KMS-11 (cell line): ENCODE data around the gene CCR3.

ENCODE experiments used
- H2AFZ ChIP-seq: fragments of 200-600 bp; sonication (generic); 2 replicates; pipeline ENCODE4 v1.6.1; 2016; ENCODE audit warnings: antibody characterized with exemption, mixed run types, low read depth
- H3K27ac ChIP-seq: fragments of 200-600 bp; sonication (generic); 2 replicates; pipeline ENCODE4 v1.6.1; 2016; ENCODE audit warnings: mild to moderate bottlenecking, mixed run types
- H3K27me3 ChIP-seq: fragments of 200-600 bp; sonication (generic); 2 replicates; pipeline ENCODE4 v1.6.1; 2017; ENCODE audit warnings: mild to moderate bottlenecking, low read depth, mixed run types, moderate library complexity; ENCODE audit not compliant: insufficient read depth
- H3K36me3 ChIP-seq: fragments of 200-600 bp; sonication (generic); 2 replicates; pipeline ENCODE4 v1.6.1; 2017; ENCODE audit warnings: mild to moderate bottlenecking, mixed run types; ENCODE audit not compliant: insufficient read depth
- H3K4me1 ChIP-seq: fragments of 200-600 bp; sonication (generic); 2 replicates; pipeline ENCODE4 v1.6.1; 2016; ENCODE audit warnings: mild to moderate bottlenecking, low read depth, mixed run types; ENCODE audit not compliant: poor library complexity, severe bottlenecking
- H3K4me2 ChIP-seq: fragments of 200-600 bp; sonication (generic); 2 replicates; pipeline ENCODE4 v1.7.0; 2016; ENCODE audit warnings: mild to moderate bottlenecking, mixed run types
- H3K4me3 ChIP-seq: fragments of 200-600 bp; sonication (generic); IDR thresholded peaks from 2 replicates; pipeline ENCODE4 v1.6.1; 2017; ENCODE audit warnings: low read depth, low read length, mixed read lengths; ENCODE audit not compliant: insufficient read depth
- H3K79me2 ChIP-seq: fragments of 200-600 bp; sonication (generic); 2 replicates; pipeline ENCODE4 v1.6.1; 2016; ENCODE audit warnings: low read depth, mixed run types; ENCODE audit not compliant: insufficient read depth
- H3K9ac ChIP-seq: fragments of 200-600 bp; sonication (generic); 2 replicates; pipeline ENCODE4 v1.6.1; 2016; ENCODE audit warnings: mild to moderate bottlenecking, mixed run types
- H4K20me1 ChIP-seq: fragments of 200-600 bp; sonication (generic); 2 replicates; pipeline ENCODE4 v1.6.1; 2016; ENCODE audit warnings: mild to moderate bottlenecking, mixed run types; ENCODE audit not compliant: insufficient read depth
- TF ChIP-seq, protein P1 (sequence below): fragments of 200-600 bp; sonication (generic); conservative IDR thresholded peaks from 2 replicates; pipeline ENCODE4 v1.6.1; 2017; ENCODE audit warnings: low read depth, mild to moderate bottlenecking, antibody characterized with exemption, low read length, moderate library complexity, mixed read lengths

Gene CCR3

DNA sequence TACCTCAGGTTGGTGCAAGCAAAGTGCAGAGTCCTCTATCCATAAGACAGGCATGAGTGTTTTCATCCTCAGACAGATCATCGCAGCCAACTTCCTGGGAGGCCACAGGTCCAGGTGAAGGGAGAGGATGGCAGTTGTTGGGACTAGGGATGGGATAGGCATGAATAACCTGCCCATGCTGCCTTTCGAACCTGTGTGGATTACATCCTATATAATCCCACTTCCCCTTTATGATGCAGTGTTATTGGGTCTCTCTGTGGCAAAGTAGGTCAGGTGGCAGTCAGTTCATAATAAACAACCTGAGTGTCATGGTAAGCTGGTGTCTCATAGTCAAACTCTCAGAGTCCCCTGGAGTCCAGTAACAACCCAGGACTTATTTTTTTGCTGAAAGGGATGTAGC is 40.4 kb downstream of the CCR3 start:
- no peak overlapping the region for H3K4me2 ChIP-seq
- H3K4me3 ChIP-seq = no peak overlapping the region
- H3K79me2 ChIP-seq = no peaks in the 10 kb centered on the region
- no peaks in the 10 kb centered on the region for H3K27me3 ChIP-seq
- no peaks in the 10 kb centered on the region for H3K36me3 ChIP-seq
- H3K4me1 ChIP-seq = peaks cover 79% of the 10 kb centered on the region
- TF ChIP-seq, protein P1, sequence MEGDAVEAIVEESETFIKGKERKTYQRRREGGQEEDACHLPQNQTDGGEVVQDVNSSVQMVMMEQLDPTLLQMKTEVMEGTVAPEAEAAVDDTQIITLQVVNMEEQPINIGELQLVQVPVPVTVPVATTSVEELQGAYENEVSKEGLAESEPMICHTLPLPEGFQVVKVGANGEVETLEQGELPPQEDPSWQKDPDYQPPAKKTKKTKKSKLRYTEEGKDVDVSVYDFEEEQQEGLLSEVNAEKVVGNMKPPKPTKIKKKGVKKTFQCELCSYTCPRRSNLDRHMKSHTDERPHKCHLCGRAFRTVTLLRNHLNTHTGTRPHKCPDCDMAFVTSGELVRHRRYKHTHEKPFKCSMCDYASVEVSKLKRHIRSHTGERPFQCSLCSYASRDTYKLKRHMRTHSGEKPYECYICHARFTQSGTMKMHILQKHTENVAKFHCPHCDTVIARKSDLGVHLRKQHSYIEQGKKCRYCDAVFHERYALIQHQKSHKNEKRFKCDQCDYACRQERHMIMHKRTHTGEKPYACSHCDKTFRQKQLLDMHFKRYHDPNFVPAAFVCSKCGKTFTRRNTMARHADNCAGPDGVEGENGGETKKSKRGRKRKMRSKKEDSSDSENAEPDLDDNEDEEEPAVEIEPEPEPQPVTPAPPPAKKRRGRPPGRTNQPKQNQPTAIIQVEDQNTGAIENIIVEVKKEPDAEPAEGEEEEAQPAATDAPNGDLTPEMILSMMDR = no peak
- H4K20me1 ChIP-seq = no peaks in the 10 kb centered on the region
- H2AFZ ChIP-seq = no peak overlapping the region
- no peak overlapping the region for H3K27ac ChIP-seq
- no peak overlapping the region for H3K9ac ChIP-seq

DNA sequence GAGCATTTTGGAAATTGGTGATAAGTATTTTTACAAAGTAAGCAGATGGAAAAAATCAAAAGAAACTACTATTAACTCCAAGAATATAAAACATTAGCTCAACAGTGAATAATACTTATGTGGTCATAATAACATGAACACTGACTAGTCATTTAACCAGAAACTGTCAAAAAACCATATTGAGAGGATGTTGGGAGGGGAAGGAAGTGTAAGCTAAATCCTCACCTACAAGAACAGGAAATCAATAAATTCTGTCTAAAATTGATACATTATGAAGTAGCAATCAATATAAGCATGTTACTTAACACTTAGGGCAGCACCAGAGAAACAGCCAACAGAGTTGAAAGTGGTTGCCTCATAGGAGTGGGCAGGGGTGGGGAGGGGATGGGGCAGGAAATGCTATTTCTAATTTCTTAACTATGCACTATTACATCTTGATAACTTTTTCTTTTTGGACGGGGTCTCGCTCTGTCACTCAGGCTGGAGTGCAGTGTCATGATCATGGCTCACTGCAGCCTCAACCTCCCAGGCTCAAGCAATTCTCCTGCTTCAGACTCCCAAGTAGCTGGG is 41.7 kb downstream of the CCR3 start:
- Histone ChIP-seq H3K79me2 (no peaks in the 10 kb centered on the region), H3K27me3 (no peaks in the 10 kb centered on the region), H4K20me1 (no peaks in the 10 kb centered on the region), H3K36me3 (no peaks in the 10 kb centered on the region), H3K4me3 (no peak overlapping the region), H3K4me1 (peaks cover 82% of the 10 kb centered on the region), H3K27ac (peak overlapping the region; percentile 52; the same call in 1 of the 2 replicates), H2AFZ (no peak overlapping the region), H3K4me2 (peak overlapping the region; percentile 11; the same call in 1 of the 2 replicates), H3K9ac (no peak overlapping the region)
- TF ChIP-seq, protein P1 = no peak

DNA sequence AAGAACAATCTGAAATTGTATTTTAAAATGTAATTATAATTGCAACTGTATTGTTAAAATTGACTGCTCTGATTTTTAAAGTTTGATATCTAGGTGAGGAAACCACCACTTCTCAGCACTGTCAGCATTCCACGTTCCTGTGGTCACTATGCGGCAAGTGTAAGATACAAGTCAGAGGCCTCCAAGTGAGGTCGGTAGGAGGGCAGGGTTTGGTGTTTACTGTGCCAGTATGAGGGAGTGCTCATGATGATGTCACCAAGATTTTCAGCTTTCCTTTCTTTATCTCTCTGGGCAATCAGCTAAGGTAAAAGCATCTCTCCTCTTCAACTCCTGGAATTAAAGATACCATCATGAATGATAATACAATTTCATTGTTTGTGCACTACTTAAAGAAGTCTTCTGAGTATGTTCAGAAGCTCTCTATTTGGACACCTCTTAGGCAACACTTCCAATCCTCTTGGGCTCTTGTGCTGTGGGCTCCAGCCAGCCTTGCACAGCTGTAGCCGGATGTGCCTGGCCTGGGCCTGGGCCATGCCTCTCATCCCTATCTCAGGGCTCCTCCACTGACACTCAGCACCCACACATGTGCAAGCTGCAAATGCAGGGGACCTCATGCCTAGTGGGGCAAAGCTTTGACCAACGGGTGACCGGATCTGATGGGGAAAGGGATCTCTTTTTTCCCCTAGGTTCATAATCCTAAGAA is 42.9 kb downstream of the CCR3 start:
- Histone ChIP-seq H3K4me3 (no peak overlapping the region), H4K20me1 (no peaks in the 10 kb centered on the region), H3K4me1 (peaks cover 82% of the 10 kb centered on the region), H3K27ac (peak overlapping the region; percentile 52), H3K36me3 (no peaks in the 10 kb centered on the region), H3K27me3 (no peaks in the 10 kb centered on the region), H2AFZ (peak overlapping the region; percentile 38; the same call in 1 of the 2 replicates), H3K9ac (no peak overlapping the region; the same call in 1 of the 2 replicates), H3K79me2 (no peaks in the 10 kb centered on the region), H3K4me2 (peak overlapping the region; percentile 69)
- TF ChIP-seq, protein P1 = no peak

DNA sequence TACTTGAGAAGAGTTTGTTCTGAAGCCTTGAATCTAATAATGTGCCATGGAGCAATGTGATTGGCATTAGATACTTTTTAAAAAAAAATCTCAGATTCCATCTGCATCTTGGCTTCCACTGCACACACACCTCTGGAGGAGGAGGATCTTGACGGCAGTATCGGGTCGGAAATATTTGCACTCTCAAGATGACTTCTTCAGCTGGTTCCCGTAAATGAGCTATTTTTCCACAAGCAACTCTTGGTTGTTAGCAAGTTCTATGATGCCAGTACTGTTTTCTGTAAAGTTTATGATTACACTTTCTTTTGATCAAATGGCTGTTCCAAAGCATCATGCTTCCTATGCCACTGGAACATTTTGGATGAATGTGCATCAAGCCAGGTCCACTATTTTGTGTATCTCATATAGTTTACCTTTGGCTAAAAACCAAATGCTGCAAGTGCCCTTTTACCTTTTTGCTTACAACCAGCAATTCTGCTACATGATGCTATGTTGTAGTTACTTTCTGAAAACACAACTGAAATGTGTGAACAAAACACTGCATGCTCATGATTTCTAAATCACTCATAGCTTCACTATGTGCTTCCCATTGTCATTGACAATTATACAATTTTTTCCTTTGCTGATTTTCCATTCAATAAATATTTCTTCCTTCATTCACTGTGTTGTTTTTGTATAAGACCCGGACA is 43.8 kb downstream of the CCR3 start:
- Histone ChIP-seq H3K4me3 (no peak overlapping the region), H3K9ac (no peak overlapping the region), H2AFZ (no peak overlapping the region), H3K79me2 (no peaks in the 10 kb centered on the region), H3K27ac (peak overlapping the region; percentile 52; the same call in 1 of the 2 replicates), H3K36me3 (no peaks in the 10 kb centered on the region), H4K20me1 (no peaks in the 10 kb centered on the region), H3K4me1 (peaks cover 89% of the 10 kb centered on the region), H3K27me3 (no peaks in the 10 kb centered on the region), H3K4me2 (peak overlapping the region; percentile 69; the same call in 1 of the 2 replicates)
- TF ChIP-seq, protein P1 = no peak
